HepG2 (cell line): ENCODE results near the gene PTTG1. TPM values are rescaled to one million over a fixed set of nuclear protein-coding genes. Genes with fewer than 3 reads are reported as not detected.

Experiments
- CENPX ChIP-seq: sonication (generic); formaldehyde crosslinking; IDR thresholded peaks from 2 replicates; pipeline ENCODE4 v1.9.0; 2021; ENCODE audit warnings: mild to moderate bottlenecking, missing genetic modification reagents, moderate library complexity
- FOSL2 ChIP-seq: sonication (generic); formaldehyde crosslinking; IDR thresholded peaks from 2 replicates; pipeline ENCODE4 v1.4.0; 2020; ENCODE audit warnings: missing genetic modification reagents
- HDAC1 ChIP-seq: sonication (generic); formaldehyde crosslinking; IDR thresholded peaks from 2 replicates; pipeline ENCODE4 v1.5.1; 2020; ENCODE audit warnings: mild to moderate bottlenecking, missing genetic modification reagents
- MAZ ChIP-seq, 2 experiments: sonication (generic) in 1 of 2; formaldehyde crosslinking in 1 of 2; IDR thresholded peaks; 2 replicates each; pipeline versions ENCODE4 v1.5.0 to v1.6.1; 2012 to 2020; ENCODE audit warnings: low read depth in 2 of 2, mild to moderate bottlenecking in 2 of 2, borderline replicate concordance in 1 of 2, improper control_type of control experiment in 1 of 2, low read length in 1 of 2, missing genetic modification reagents in 1 of 2, moderate library complexity in 1 of 2
- MTF2 ChIP-seq: sonication (generic); formaldehyde crosslinking; IDR thresholded peaks from 2 replicates; pipeline ENCODE4 v1.5.0; 2020; ENCODE audit warnings: missing genetic modification reagents, borderline replicate concordance
- NFIB ChIP-seq: sonication (generic); formaldehyde crosslinking; IDR thresholded peaks from 2 replicates; pipeline ENCODE4 v1.9.0; 2021; ENCODE audit warnings: missing genetic modification reagents, mild to moderate bottlenecking, borderline replicate concordance
- RFX5 ChIP-seq: IDR thresholded peaks from 2 replicates; pipeline ENCODE4 v1.6.1; 2011; ENCODE audit warnings: low read depth, low read length, improper control_type of control experiment
- ZBTB21 ChIP-seq: sonication (generic); formaldehyde crosslinking; IDR thresholded peaks from 2 replicates; pipeline ENCODE4 v1.4.0; 2020; ENCODE audit warnings: missing genetic modification reagents
- ZFP36 ChIP-seq: fragments of 150-350 bp; IDR thresholded peaks from 2 replicates; pipeline ENCODE4 v1.6.1; 2018; ENCODE audit warnings: borderline replicate concordance, low read length, low read depth; ENCODE audit not compliant: partially characterized antibody
- ZNF329 ChIP-seq: sonication (generic); formaldehyde crosslinking; IDR thresholded peaks from 2 replicates; pipeline ENCODE4 v1.9.0; 2021; ENCODE audit warnings: low read depth, mild to moderate bottlenecking, missing genetic modification reagents
- ZNF430 ChIP-seq: sonication (generic); formaldehyde crosslinking; IDR thresholded peaks from 2 replicates; pipeline ENCODE4 v1.9.0; 2021; ENCODE audit warnings: mild to moderate bottlenecking, missing genetic modification reagents
- ZNF563 ChIP-seq: sonication (generic); formaldehyde crosslinking; IDR thresholded peaks from 2 replicates; pipeline ENCODE4 v1.8.0; 2022; ENCODE audit warnings: mild to moderate bottlenecking, moderate library complexity, missing genetic modification reagents
- ZNF614 ChIP-seq: IDR thresholded peaks from 2 replicates; pipeline ENCODE4 v1.6.1; 2018; ENCODE audit warnings: missing biosample characterization, missing genetic modification reagents, inconsistent platforms, borderline replicate concordance
- polyA plus RNA-seq, 8 experiments: library from polyadenylated mRNA; depleted of rRNA in 3 of 8; stranded (reverse) in 7 of 8; unstranded in 1 of 8; fragments of >200 nt; fragmentation: Illumina TruSeq in 4 of 8; extraction: Trizol in 4 of 8; gene quantifications; 2 replicates each; pipeline versions ENCODE4 v1.2.1 to v1.2.3, GENCODE V29; 2011 to 2016; ENCODE audit warnings: low read depth in 4 of 8, missing spikeins in 1 of 8, mixed read lengths in 1 of 8; ENCODE audit not compliant: insufficient read depth in 1 of 8
- total RNA-seq, 5 experiments: library from RNA; depleted of rRNA; stranded (reverse); fragments of >200 nt; fragmentation: Illumina TruSeq; extraction: Trizol; gene quantifications; 2 replicates each; pipeline ENCODE4 v1.2.3, GENCODE V29; 2016; ENCODE audit warnings: low read depth in 1 of 5
- TF ChIP-seq, protein P1 (sequence below), 2 experiments: fragments of 450-650 bp in 1 of 2; sonication (generic) in 1 of 2; formaldehyde crosslinking in 1 of 2; IDR thresholded peaks; 2 replicates each; pipeline versions ENCODE4 v1.6.1 to v1.8.0; 2016 to 2022; ENCODE audit warnings: antibody characterized with exemption in 1 of 2, mild to moderate bottlenecking in 1 of 2, missing genetic modification reagents in 1 of 2
- TF ChIP-seq, protein P2 (sequence below): sonication (generic); formaldehyde crosslinking; IDR thresholded peaks from 2 replicates; pipeline ENCODE4 v1.4.0; 2020; ENCODE audit warnings: mild to moderate bottlenecking, missing genetic modification reagents
- TF ChIP-seq, protein P3 (sequence below): sonication (generic); formaldehyde crosslinking; conservative IDR thresholded peaks from 2 replicates; pipeline ENCODE4 v1.8.0; 2022; ENCODE audit warnings: mild to moderate bottlenecking, moderate library complexity, missing genetic modification reagents

PTTG1 gene
- total and polyA plus RNA-seq, 2 of the 13 experiments (the other 11 are each of a cell fraction or from before 2014, with no cell fraction given) = 102 to 161 TPM

DNA sequence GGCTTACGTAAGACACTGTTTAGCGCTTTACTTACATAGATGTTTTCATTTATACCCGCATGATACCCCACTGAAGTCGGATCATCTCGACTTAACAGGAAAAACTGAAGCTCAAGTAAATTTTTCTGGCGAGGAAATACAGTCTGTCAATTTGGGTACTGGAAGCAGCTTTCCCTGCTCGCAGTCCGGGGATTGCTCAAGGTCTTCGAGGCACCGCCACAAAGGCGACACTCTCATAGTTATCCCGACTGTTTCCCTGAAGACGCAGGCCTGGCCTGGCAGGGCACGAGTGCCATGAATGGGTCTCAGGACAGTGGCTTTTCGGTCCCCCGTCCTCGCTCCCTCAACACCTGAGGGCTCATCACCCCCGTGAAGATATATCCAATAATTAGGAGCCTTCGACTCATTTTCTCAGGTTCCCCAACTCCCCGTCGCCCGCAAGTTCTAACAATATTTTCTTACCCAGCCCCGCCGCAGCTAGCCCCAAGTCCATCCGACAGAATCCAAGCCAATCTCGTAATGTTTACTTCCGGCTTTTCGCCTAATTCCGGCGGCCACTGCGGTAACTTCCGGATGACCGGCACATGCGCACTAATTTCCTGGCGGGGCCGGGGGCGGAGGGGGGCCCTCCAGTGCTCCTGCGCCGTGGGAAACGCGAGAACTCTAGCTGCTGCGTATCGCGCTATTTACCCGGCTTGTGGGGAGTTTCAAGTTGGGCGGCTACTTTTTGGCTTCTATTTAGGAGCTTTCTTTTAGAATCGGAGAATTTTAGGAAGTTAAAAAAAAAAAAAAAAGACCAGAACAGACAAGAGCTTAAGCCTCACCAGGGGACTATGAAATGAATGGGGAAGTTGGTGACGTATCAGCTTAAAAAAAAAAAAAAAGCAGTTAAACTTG lies 2.8 kb upstream of the PTTG1 start, which contains the start of gene SLU7 (continued):
- TF ChIP-seq, protein P1, sequence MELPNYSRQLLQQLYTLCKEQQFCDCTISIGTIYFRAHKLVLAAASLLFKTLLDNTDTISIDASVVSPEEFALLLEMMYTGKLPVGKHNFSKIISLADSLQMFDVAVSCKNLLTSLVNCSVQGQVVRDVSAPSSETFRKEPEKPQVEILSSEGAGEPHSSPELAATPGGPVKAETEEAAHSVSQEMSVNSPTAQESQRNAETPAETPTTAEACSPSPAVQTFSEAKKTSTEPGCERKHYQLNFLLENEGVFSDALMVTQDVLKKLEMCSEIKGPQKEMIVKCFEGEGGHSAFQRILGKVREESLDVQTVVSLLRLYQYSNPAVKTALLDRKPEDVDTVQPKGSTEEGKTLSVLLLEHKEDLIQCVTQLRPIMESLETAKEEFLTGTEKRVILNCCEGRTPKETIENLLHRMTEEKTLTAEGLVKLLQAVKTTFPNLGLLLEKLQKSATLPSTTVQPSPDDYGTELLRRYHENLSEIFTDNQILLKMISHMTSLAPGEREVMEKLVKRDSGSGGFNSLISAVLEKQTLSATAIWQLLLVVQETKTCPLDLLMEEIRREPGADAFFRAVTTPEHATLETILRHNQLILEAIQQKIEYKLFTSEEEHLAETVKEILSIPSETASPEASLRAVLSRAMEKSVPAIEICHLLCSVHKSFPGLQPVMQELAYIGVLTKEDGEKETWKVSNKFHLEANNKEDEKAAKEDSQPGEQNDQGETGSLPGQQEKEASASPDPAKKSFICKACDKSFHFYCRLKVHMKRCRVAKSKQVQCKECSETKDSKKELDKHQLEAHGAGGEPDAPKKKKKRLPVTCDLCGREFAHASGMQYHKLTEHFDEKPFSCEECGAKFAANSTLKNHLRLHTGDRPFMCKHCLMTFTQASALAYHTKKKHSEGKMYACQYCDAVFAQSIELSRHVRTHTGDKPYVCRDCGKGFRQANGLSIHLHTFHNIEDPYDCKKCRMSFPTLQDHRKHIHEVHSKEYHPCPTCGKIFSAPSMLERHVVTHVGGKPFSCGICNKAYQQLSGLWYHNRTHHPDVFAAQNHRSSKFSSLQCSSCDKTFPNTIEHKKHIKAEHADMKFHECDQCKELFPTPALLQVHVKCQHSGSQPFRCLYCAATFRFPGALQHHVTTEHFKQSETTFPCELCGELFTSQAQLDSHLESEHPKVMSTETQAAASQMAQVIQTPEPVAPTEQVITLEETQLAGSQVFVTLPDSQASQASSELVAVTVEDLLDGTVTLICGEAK (IDR thresholded peaks at IDR 0.05) = peak; percentile 60
- TF ChIP-seq, protein P1 (CRISPR knock-in tag; IDR thresholded peaks at IDR 0.05) = peak; percentile 62; the same call in 1 of the 2 replicates
- TF ChIP-seq ZNF329 (CRISPR knock-in tag) = no peak
- no peak for TF ChIP-seq NFIB (CRISPR knock-in tag)
- peak; percentile 85 for TF ChIP-seq HDAC1 (CRISPR knock-in tag)
- TF ChIP-seq RFX5 = no peak
- TF ChIP-seq, protein P2, sequence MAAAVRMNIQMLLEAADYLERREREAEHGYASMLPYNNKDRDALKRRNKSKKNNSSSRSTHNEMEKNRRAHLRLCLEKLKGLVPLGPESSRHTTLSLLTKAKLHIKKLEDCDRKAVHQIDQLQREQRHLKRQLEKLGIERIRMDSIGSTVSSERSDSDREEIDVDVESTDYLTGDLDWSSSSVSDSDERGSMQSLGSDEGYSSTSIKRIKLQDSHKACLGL (CRISPR knock-in tag) = peak; percentile 68; the same call in 1 of the 2 replicates
- no peak for TF ChIP-seq MTF2
- TF ChIP-seq CENPX = no peak
- 0 out of 2 replicates have a peak, but pooled peaks have one; percentile 40 for TF ChIP-seq ZNF614
- no peak for TF ChIP-seq ZNF563 (CRISPR knock-in tag)
- TF ChIP-seq ZNF430 (CRISPR knock-in tag) = no peak; the same call in none of the 2 replicates
- no peak for TF ChIP-seq FOSL2 (CRISPR knock-in tag)
- peak; percentile 93 for TF ChIP-seq MAZ (IDR thresholded peaks at IDR 0.05; ENCODE audit: borderline replicate concordance, low read depth, low read length)
- TF ChIP-seq MAZ (CRISPR knock-in tag; IDR thresholded peaks at IDR 0.05; ENCODE audit: low read depth) = 0 out of 2 replicates have a peak, but pooled peaks have one; percentile 28
- no peak for TF ChIP-seq ZFP36
- TF ChIP-seq ZBTB21 (CRISPR knock-in tag) = no peak
- TF ChIP-seq, protein P3, sequence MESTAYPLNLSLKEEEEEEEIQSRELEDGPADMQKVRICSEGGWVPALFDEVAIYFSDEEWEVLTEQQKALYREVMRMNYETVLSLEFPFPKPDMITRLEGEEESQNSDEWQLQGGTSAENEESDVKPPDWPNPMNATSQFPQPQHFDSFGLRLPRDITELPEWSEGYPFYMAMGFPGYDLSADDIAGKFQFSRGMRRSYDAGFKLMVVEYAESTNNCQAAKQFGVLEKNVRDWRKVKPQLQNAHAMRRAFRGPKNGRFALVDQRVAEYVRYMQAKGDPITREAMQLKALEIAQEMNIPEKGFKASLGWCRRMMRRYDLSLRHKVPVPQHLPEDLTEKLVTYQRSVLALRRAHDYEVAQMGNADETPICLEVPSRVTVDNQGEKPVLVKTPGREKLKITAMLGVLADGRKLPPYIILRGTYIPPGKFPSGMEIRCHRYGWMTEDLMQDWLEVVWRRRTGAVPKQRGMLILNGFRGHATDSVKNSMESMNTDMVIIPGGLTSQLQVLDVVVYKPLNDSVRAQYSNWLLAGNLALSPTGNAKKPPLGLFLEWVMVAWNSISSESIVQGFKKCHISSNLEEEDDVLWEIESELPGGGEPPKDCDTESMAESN (CRISPR knock-in tag) = peak; percentile 59; the same call in 1 of the 2 replicates
